ENCODE results near the gene CCDC85C. TPM values are rescaled to one million over a fixed set of nuclear protein-coding genes. Genes with fewer than 3 reads are reported as not detected.
A peak's percentile ranks its signal among the peaks of the same experiment; 100 is the strongest.

Gene CCDC85C
- total RNA-seq (1 to 10 TPM; 5.8 to 7.5 TPM), total RNA-seq (5.8 to 33.1 (median 16.4) reads per million in 172 experiments)
- polyA plus RNA-seq (2013, experiment 1 of 2) = 4.3 TPM
- 5.7 TPM for polyA plus RNA-seq (2013, experiment 2 of 2)

DNA sequence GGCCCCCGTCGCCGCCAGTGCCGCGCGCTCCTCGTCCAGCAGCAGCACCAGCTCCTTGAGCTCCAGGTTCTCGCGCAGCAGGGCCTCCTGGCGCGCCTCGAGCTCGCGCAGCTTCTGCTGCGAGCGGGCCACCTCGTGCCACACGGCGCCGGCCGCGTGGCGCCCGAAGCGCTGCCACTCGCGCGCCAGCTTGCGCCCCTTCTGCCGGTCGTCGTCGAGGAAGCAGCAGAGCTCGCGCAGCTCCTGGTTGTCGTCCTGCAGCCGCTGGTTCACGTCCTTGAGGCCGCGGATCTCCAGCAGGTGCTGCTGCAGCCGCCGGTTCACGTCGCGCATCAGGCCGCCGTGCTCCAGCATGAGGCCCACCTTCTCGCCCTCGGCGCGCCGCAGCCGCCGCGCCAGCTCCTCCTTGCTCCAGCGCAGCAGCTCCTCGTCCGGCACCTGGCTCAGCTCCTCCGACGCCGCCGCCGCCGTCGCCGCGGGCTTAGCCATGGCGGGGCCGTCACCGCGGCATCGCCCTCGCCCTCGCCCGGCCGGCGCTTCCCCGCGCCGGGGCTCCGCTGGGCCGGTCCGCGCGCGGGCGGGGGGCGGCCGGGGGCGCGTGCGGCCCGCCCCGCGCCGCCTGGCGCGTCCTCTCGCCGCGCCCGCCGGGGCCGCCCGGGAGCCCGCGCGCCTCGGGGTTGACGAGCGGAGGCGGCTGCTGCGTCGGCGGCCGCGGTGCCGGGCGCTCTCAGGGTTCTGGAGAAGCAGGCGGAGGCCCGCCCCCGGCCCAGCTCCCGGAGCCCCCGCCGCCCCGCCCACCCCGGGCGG, at the start of gene CCDC85C:
Gene CCDC85C (minus strand): TSS at position 737 of the 807 bp plus-strand sequence. CDS start 248 bp downstream, at position 489.
- ATAC-seq (ENCODE audit: poor library complexity) (peak; percentile 4), DNase-seq (peak; percentile 19 to 85 (median 46))
- H3K27me3 Mint-ChIP-seq = no peaks in the 10 kb centered on the region
- peak within 1 kb of the TSS; percentile 88 for H3K4me3 ChIP-seq (ENCODE audit: low read length)
- H3K9me3 ChIP-seq (ENCODE audit: control insufficient read depth in 1 of 2, insufficient read depth in 1 of 2, low read length in 2 of 2) = no peaks in the 10 kb centered on the region
- H3K27me3 ChIP-seq (ENCODE audit: control insufficient read depth in 1 of 2, insufficient read depth in 2 of 2, low read length in 2 of 2) = no peaks in the 10 kb centered on the region
- intact Hi-C loops (cut with DNase I, micrococcal nuclease) = loop anchor here (2.0 to 10.0 kb wide), 4 partner anchors 79 to 771 kb away; partner anchors contain the start of genes CCNK (in 2 of the 2), SETD3 (in 2 of the 2) and WDR25 (in 1 of the 2)
- H3K4me1 Mint-ChIP-seq (ENCODE audit: low read depth) = peaks cover 41% of the 10 kb centered on the region
- peaks cover 51% of the 10 kb centered on the region for H3K4me1 ChIP-seq (ENCODE audit: insufficient read depth, low read length)
- H3K36me3 Mint-ChIP-seq (ENCODE audit: low read depth) = no peaks in the 10 kb centered on the region
- no peaks in the 10 kb centered on the region for H3K36me3 ChIP-seq (ENCODE audit: insufficient read depth, low read length)
- peak within 1 kb of the TSS; percentile 85 for H3K27ac Mint-ChIP-seq
- TF ChIP-seq, protein P1, sequence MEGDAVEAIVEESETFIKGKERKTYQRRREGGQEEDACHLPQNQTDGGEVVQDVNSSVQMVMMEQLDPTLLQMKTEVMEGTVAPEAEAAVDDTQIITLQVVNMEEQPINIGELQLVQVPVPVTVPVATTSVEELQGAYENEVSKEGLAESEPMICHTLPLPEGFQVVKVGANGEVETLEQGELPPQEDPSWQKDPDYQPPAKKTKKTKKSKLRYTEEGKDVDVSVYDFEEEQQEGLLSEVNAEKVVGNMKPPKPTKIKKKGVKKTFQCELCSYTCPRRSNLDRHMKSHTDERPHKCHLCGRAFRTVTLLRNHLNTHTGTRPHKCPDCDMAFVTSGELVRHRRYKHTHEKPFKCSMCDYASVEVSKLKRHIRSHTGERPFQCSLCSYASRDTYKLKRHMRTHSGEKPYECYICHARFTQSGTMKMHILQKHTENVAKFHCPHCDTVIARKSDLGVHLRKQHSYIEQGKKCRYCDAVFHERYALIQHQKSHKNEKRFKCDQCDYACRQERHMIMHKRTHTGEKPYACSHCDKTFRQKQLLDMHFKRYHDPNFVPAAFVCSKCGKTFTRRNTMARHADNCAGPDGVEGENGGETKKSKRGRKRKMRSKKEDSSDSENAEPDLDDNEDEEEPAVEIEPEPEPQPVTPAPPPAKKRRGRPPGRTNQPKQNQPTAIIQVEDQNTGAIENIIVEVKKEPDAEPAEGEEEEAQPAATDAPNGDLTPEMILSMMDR (IDR thresholded peaks at IDR 0.05) = no peak
- H3K9me3 Mint-ChIP-seq = no peaks in the 10 kb centered on the region
- ChIA-PET CTCF (interaction anchor here (0.9 kb wide), 1 partner anchor 84 kb away, joined by 3 read pairs; no protein-coding TSS in a partner anchor), POLR2A (interaction anchor here (0.6 to 4.1 kb wide), 10 partner anchors 9 to 868 kb away, joined by 3 to 66 read pairs (median 4); partner anchors contain the start of genes CCNK, CYP46A1, EVL and SETD3)
- H3K27ac ChIP-seq (ENCODE audit: low read depth in 1 of 2, low read length in 2 of 2) = peak within 1 kb of the TSS; percentile 66 to 77
- H3K4me3 Mint-ChIP-seq = peak within 1 kb of the TSS; percentile 88

DNA sequence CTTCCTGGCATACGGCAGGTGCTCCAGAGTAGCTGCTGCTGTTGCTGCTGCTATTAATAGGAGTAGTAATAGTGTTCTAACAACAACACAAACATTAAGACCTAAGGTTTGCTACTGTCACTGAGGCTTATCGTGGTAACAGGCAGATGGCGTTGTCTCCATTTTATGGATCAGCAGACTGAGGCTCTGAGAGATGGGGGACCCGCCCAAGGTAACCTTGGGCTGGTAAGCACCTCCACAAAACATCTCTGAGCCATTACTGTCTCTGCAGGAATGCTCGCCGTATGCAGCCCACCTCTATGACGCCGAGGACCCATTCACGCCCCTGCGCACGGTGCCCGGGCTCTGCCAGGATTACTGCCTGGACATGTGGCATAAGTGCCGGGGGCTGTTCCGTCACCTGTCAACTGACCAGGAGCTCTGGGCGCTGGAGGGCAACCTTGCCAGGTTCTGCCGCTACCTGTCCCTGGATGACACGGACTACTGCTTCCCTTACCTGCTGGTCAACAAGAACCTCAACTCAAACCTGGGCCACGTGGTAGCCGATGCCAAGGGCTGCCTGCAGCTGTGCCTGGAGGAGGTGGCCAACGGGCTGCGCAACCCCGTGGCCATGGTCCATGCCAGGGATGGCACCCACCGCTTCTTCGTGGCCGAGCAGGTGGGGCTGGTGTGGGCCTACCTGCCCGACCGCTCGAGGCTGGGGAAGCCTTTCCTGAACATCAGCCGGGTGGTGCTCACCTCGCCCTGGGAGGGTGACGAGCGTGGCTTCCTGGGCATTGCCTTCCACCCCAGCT, 48.1 kb upstream of the CCDC85C start:
- TF ChIP-seq, protein P1 (IDR thresholded peaks at IDR 0.05) = no peak
- H3K4me3 ChIP-seq (ENCODE audit: low read length) = no peak overlapping the region
- ChIA-PET CTCF (no interaction called here), POLR2A (no interaction called here)
- Mint-ChIP-seq H3K36me3 (ENCODE audit: low read depth) (no peaks in the 10 kb centered on the region), H3K4me1 (ENCODE audit: low read depth) (no peaks in the 10 kb centered on the region), H3K27ac (no peak overlapping the region), H3K27me3 (peaks cover 64% of the 10 kb centered on the region), H3K9me3 (no peaks in the 10 kb centered on the region), H3K4me3 (no peak overlapping the region)
- H3K27me3 ChIP-seq (ENCODE audit: control insufficient read depth in 1 of 2, insufficient read depth in 2 of 2, low read length in 2 of 2) = peaks cover 8 to 17% of the 10 kb centered on the region in 2 experiments
- H3K4me1 ChIP-seq (ENCODE audit: insufficient read depth, low read length) = no peaks in the 10 kb centered on the region
- intact Hi-C loops (cut with DNase I, micrococcal nuclease) = no loop called here
- no peak for DNase-seq
- ATAC-seq (ENCODE audit: poor library complexity) = no peak
- no peaks in the 10 kb centered on the region for H3K36me3 ChIP-seq (ENCODE audit: insufficient read depth, low read length)
- H3K27ac ChIP-seq (ENCODE audit: low read depth in 1 of 2, low read length in 2 of 2) = no peak overlapping the region
- H3K9me3 ChIP-seq (ENCODE audit: control insufficient read depth in 1 of 2, insufficient read depth in 1 of 2, low read length in 2 of 2) = no peaks in the 10 kb centered on the region

DNA sequence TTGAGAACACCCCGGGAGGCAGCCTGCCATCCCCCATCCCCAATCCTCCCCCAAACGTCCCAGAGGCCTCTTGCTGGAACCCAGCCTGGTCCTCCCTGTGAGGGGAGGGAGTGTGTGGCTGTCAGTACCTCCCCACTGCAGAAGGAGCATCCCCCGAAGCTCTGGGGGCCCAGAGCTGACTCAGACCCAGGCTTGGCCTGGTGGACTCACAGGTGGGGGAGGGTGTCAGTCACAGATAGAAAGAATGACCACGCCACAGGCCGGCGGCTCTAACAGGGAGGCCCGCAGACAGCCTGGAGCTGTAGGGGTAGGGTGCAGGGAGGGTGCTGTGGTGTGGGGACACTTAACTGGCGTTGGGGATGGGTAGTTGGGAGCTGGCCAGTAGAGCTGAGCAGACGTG, 46.2 kb upstream of the CCDC85C start:
- intact Hi-C loops (cut with DNase I, micrococcal nuclease) = no loop called here
- TF ChIP-seq, protein P1 (IDR thresholded peaks at IDR 0.05) = no peak
- ChIA-PET CTCF (no interaction called here), POLR2A (no interaction called here)
- Mint-ChIP-seq H3K9me3 (no peaks in the 10 kb centered on the region), H3K36me3 (ENCODE audit: low read depth) (no peaks in the 10 kb centered on the region), H3K27ac (no peak overlapping the region), H3K4me1 (ENCODE audit: low read depth) (no peaks in the 10 kb centered on the region), H3K4me3 (no peak overlapping the region), H3K27me3 (peaks cover 52% of the 10 kb centered on the region)
- no peak overlapping the region for H3K27ac ChIP-seq (ENCODE audit: low read depth in 1 of 2, low read length in 2 of 2)
- H3K27me3 ChIP-seq (ENCODE audit: control insufficient read depth in 1 of 2, insufficient read depth in 2 of 2, low read length in 2 of 2) = peaks cover 19 to 24% of the 10 kb centered on the region in 2 experiments
- peaks cover 6% of the 10 kb centered on the region for H3K4me1 ChIP-seq (ENCODE audit: insufficient read depth, low read length)
- H3K36me3 ChIP-seq (ENCODE audit: insufficient read depth, low read length) = no peaks in the 10 kb centered on the region
- peaks cover 0 to 5% of the 10 kb centered on the region in 2 experiments for H3K9me3 ChIP-seq (ENCODE audit: control insufficient read depth in 1 of 2, insufficient read depth in 1 of 2, low read length in 2 of 2)
- H3K4me3 ChIP-seq (ENCODE audit: low read length) = no peak overlapping the region
- ATAC-seq (ENCODE audit: poor library complexity) (no peak), DNase-seq (no peak)
